Mesenchymal stem cell (in vitro differentiated cells and primary cell): ENCODE results near the gene DNAI2. TPM values are rescaled to one million over a fixed set of nuclear protein-coding genes. Genes with fewer than 3 reads are reported as not detected.

Experiments used
- DNase-seq: peaks from one replicate; pipeline ENCODE4 v3.0.0-alpha.2; 2013
- H2AFZ ChIP-seq: one replicate; pipeline ENCODE4 v1.6.1; 2013; ENCODE audit warnings: low read depth, mild to moderate bottlenecking, control low read depth, inconsistent platforms, low read length, moderate library complexity
- H2AK5ac ChIP-seq: 2 replicates; pipeline ENCODE4 v1.6.1; 2013; ENCODE audit warnings: low read length, moderate library complexity, mild to moderate bottlenecking, inconsistent platforms; ENCODE audit not compliant: severe bottlenecking
- H2BK120ac ChIP-seq: one replicate; pipeline ENCODE4 v1.6.1; 2013; ENCODE audit warnings: low read depth, mild to moderate bottlenecking, inconsistent platforms, low read length, moderate library complexity
- H2BK12ac ChIP-seq, 2 experiments: one replicate each; pipeline ENCODE4 v1.6.1; 2013; ENCODE audit warnings: inconsistent platforms in 2 of 2, low read length in 2 of 2, mild to moderate bottlenecking in 2 of 2, moderate library complexity in 2 of 2, control low read depth in 1 of 2
- H2BK15ac ChIP-seq: one replicate; pipeline ENCODE4 v1.6.1; 2013; ENCODE audit warnings: mild to moderate bottlenecking, low read depth, inconsistent platforms; ENCODE audit not compliant: poor library complexity, severe bottlenecking
- H2BK5ac ChIP-seq: 2 replicates; pipeline ENCODE4 v1.6.1; 2013; ENCODE audit warnings: low read depth, mild to moderate bottlenecking, low read length, control low read depth, inconsistent platforms; ENCODE audit not compliant: poor library complexity, severe bottlenecking
- H3K14ac ChIP-seq, 2 experiments: one replicate each; pipeline ENCODE4 v1.6.1; 2013; ENCODE audit warnings: inconsistent platforms in 2 of 2, low read length in 2 of 2, control low read depth in 1 of 2, mild to moderate bottlenecking in 1 of 2, moderate library complexity in 1 of 2
- H3K18ac ChIP-seq, 2 experiments: one replicate each; pipeline ENCODE4 v1.6.1; 2013; ENCODE audit warnings: inconsistent platforms in 2 of 2, low read length in 2 of 2, control low read depth in 1 of 2, low read depth in 1 of 2, mild to moderate bottlenecking in 1 of 2
- H3K23ac ChIP-seq, 2 experiments: one replicate each; pipeline ENCODE4 v1.6.1; 2013; ENCODE audit warnings: inconsistent platforms in 2 of 2, low read length in 2 of 2, mild to moderate bottlenecking in 2 of 2, moderate library complexity in 2 of 2, control low read depth in 1 of 2
- H3K27ac ChIP-seq: 2 replicates; pipeline ENCODE4 v1.5.1; 2013; ENCODE audit warnings: mild to moderate bottlenecking, moderate library complexity, low read length, control low read depth, inconsistent platforms; ENCODE audit not compliant: poor library complexity, severe bottlenecking
- H3K27me3 ChIP-seq, 2 experiments: 2 replicates each; pipeline versions ENCODE4 v1.6.1 to v1.7.0; 2013; ENCODE audit warnings: low read length in 2 of 2, mild to moderate bottlenecking in 2 of 2, moderate library complexity in 2 of 2, control low read depth in 1 of 2, inconsistent platforms in 1 of 2; ENCODE audit not compliant: control insufficient read depth in 1 of 2, insufficient read depth in 1 of 2
- H3K36me3 ChIP-seq, 2 experiments: 2 replicates each; pipeline versions ENCODE4 v1.6.1 to v1.7.0; 2013; ENCODE audit warnings: low read length in 2 of 2, control low read depth in 1 of 2, inconsistent platforms in 1 of 2, low read depth in 1 of 2, mild to moderate bottlenecking in 1 of 2; ENCODE audit not compliant: insufficient read depth in 2 of 2, control insufficient read depth in 1 of 2
- H3K4ac ChIP-seq, 2 experiments: one replicate each; pipeline ENCODE4 v1.6.1; 2013; ENCODE audit warnings: inconsistent platforms in 2 of 2, low read length in 2 of 2, mild to moderate bottlenecking in 2 of 2, moderate library complexity in 2 of 2, control low read depth in 1 of 2, low read depth in 1 of 2
- H3K4me1 ChIP-seq: 2 replicates; pipeline ENCODE4 v1.6.1; 2013; ENCODE audit warnings: low read depth, low read length, control low read depth; ENCODE audit not compliant: control insufficient read depth, insufficient read depth
- H3K4me2 ChIP-seq: 2 replicates; pipeline ENCODE4 v1.6.1; 2013; ENCODE audit warnings: low read length, mild to moderate bottlenecking, inconsistent platforms; ENCODE audit not compliant: poor library complexity, severe bottlenecking
- H3K4me3 ChIP-seq, 2 experiments: 2 replicates each; pipeline versions ENCODE4 v1.5.1 to v1.7.0; 2013; ENCODE audit warnings: low read length in 2 of 2, mild to moderate bottlenecking in 2 of 2, control low read depth in 1 of 2, low read depth in 1 of 2; ENCODE audit not compliant: insufficient read depth in 1 of 2
- H3K79me1 ChIP-seq: replicated peaks from 2 replicates; pipeline ENCODE4 v1.6.1; 2013; ENCODE audit warnings: mild to moderate bottlenecking, control low read depth, low read length, inconsistent platforms; ENCODE audit not compliant: poor library complexity, severe bottlenecking
- H3K9ac ChIP-seq: 2 replicates; pipeline ENCODE4 v1.7.0; 2013; ENCODE audit warnings: mild to moderate bottlenecking, low read length, moderate library complexity
- H3K9me3 ChIP-seq: 2 replicates; pipeline ENCODE4 v1.7.0; 2013; ENCODE audit warnings: mild to moderate bottlenecking, low read length; ENCODE audit not compliant: control insufficient read depth
- H4K8ac ChIP-seq: one replicate; pipeline ENCODE4 v1.6.1; 2013; ENCODE audit warnings: inconsistent platforms, mild to moderate bottlenecking, low read length, moderate library complexity
- H4K91ac ChIP-seq: one replicate; pipeline ENCODE4 v1.6.1; 2013; ENCODE audit warnings: mild to moderate bottlenecking, low read length, inconsistent platforms
- WGBS: methylation state at CpG from one replicate; pipeline ENCODE4 v1.1.7; 2013; ENCODE audit warnings: mixed read lengths; 5-methylcytosine and 5-hydroxymethylcytosine counted together
- polyA plus RNA-seq, 2 experiments: library from polyadenylated mRNA; stranded (reverse); fragments of 200-250 nt; gene quantifications; one replicate each; pipeline ENCODE4 v1.2.3, GENCODE V29; 2013

DNAI2 gene
- polyA plus RNA-seq (2013, experiment 1 of 2): not detected
- not detected for polyA plus RNA-seq (2013, experiment 2 of 2)

DNA sequence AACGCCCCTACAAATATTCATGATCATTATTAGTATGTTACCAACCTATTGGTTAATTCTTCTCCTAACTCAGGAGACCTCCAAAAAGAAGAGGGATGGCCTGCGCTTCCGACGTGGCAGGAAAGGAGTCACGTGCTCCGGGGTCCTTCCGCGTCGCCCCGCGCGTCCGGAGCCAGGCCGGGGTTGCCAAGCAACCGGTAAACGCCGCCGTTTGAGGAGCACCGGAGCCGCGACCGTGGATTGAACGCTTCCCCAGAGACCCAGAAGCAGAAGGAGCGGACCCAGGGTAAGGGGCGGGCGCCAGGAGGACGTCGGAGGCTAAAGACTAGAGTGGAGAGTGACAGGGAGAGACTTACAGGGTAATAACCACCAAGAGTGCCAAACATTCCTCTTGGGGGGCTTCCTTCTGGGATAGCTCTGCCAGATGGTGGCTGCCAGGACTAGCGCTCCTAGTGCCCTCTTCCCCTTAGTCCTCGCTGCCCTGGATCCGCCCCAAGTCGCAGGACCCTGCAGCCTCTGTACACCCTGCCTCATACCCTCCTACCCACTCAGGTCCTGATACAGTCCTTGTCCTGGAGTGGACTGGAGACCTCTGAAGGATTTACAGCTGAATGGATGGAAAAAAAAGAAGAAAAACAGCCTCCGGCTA, at the start of gene DNAI2:
Gene DNAI2 (plus strand): TSS at position 175 of the 649 bp plus-strand sequence. CDS start 7,584 bp downstream, outside the sequence.
- Histone ChIP-seq H2BK12ac (no peak within 1 kb of the TSS), H2BK15ac (no peak within 1 kb of the TSS), H3K4me1 (peaks cover 2% of the 10 kb centered on the region), H3K4me2 (no peak within 1 kb of the TSS), H2BK120ac (no peak within 1 kb of the TSS), H3K9me3 (no peaks in the 10 kb centered on the region), H3K4me3 (no peak within 1 kb of the TSS), H4K8ac (no peak within 1 kb of the TSS), H3K36me3 (no peaks in the 10 kb centered on the region), H3K18ac (no peak within 1 kb of the TSS), H3K27ac (no peak within 1 kb of the TSS), H3K27me3 (peaks cover 40 to 60% of the 10 kb centered on the region in 2 experiments), H2AK5ac (no peak within 1 kb of the TSS), H2BK5ac (no peak within 1 kb of the TSS), H4K91ac (no peak within 1 kb of the TSS), H3K14ac (no peak within 1 kb of the TSS), H3K23ac (peak within 1 kb of the TSS in 1 of 2 experiments; percentile 42), H3K4ac (no peak within 1 kb of the TSS), H3K9ac (no peak within 1 kb of the TSS), H2AFZ (no peak within 1 kb of the TSS), H3K79me1 (no peaks in the 10 kb centered on the region)
- no peak for DNase-seq
- 11% methylated on average over 27 of the region's 33 CpGs for WGBS

DNA sequence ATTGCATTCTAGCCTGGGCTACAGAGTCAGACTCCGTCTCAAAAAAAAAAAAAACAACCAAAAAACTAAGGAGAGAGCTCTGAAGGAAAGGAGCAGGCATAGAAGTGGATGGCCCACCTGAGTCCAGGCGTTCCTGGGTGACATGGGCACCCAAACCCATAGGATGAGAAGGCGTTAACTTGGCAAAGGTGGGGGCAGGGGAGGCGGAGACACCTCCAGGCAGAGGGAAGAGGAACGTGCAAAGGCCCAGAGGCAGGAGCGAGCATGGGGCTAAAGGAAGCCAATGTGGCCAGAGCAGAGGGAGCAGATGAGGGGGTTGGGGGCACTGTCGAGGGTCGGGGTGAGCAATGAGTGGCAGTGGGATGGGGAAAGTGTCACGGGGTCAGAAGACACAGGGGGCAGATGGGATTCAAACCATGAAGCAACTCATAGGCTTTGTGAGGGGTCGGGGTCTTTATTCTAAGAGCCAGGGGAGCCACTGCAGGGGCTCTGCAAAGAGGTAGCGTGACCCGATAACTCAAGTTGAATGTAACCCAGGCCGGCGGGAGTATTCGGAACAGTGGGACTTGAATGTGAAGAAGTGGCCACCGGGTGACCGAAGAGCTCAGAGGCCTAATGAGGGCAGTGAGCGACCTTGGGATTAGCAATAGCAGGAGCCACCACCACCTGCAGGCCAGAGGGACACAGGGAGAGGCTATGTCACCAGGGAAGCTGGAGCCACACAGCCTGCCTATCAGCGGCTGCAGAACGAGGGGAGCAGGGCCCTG, 48.9 kb upstream of the DNAI2 start:
- Histone ChIP-seq H3K9me3 (no peaks in the 10 kb centered on the region), H3K18ac (no peak overlapping the region), H2BK5ac (no peak overlapping the region), H3K79me1 (no peaks in the 10 kb centered on the region), H3K4me1 (no peaks in the 10 kb centered on the region), H2BK12ac (no peak overlapping the region), H2AFZ (no peak overlapping the region), H4K8ac (no peak overlapping the region), H3K9ac (no peak overlapping the region), H2BK15ac (no peak overlapping the region), H3K27me3 (peaks cover 5 to 22% of the 10 kb centered on the region in 2 experiments), H3K23ac (no peak overlapping the region), H2AK5ac (no peak overlapping the region), H4K91ac (no peak overlapping the region), H3K14ac (no peak overlapping the region), H3K4me2 (no peak overlapping the region), H3K27ac (no peak overlapping the region), H2BK120ac (no peak overlapping the region), H3K4ac (no peak overlapping the region), H3K36me3 (no peaks in the 10 kb centered on the region), H3K4me3 (no peak overlapping the region)
- WGBS: 94% methylated on average over 19 of the region's 20 CpGs
- DNase-seq: no peak

- H4K91ac ChIP-seq: no peak overlapping the region
- no peaks in the 10 kb centered on the region for H3K36me3 ChIP-seq
- H4K8ac ChIP-seq: no peak overlapping the region
- no peak overlapping the region for H3K18ac ChIP-seq
- H3K23ac ChIP-seq: no peak overlapping the region
- no peak overlapping the region for H3K9ac ChIP-seq
- no peak overlapping the region for H3K14ac ChIP-seq
- H3K4me1 ChIP-seq: no peaks in the 10 kb centered on the region
- H3K27ac ChIP-seq: no peak overlapping the region
- H2AK5ac ChIP-seq: no peak overlapping the region
- no peak overlapping the region for H2AFZ ChIP-seq
- no peak overlapping the region for H2BK120ac ChIP-seq
- no peak overlapping the region for H3K4me3 ChIP-seq
- H3K9me3 ChIP-seq: no peaks in the 10 kb centered on the region
- no peak overlapping the region for H3K4me2 ChIP-seq
- no peak overlapping the region for H2BK5ac ChIP-seq
- no peaks in the 10 kb centered on the region for H3K79me1 ChIP-seq
- H3K4ac ChIP-seq: no peak overlapping the region
- peaks cover 5 to 25% of the 10 kb centered on the region in 2 experiments for H3K27me3 ChIP-seq
- WGBS: 76% methylated on average over 6 of the region's 6 CpGs
- DNase-seq: no peak
- H2BK12ac ChIP-seq: no peak overlapping the region
- no peak overlapping the region for H2BK15ac ChIP-seq
Observed at GRCh38 chr17:74226252-74226651, 47.8 kb upstream of the DNAI2 start.

GRCh38 chr17:74227271-74228080, 46.6 kb upstream of the DNAI2 start:
- H3K79me1 ChIP-seq: no peaks in the 10 kb centered on the region
- H2BK15ac ChIP-seq: no peak overlapping the region
- no peak overlapping the region for H3K4ac ChIP-seq
- no peak for DNase-seq
- no peak overlapping the region for H2BK12ac ChIP-seq
- H3K27me3 ChIP-seq: peaks cover 5 to 22% of the 10 kb centered on the region in 2 experiments
- H3K4me2 ChIP-seq: no peak overlapping the region
- H3K4me3 ChIP-seq: no peak overlapping the region
- no peak overlapping the region for H3K23ac ChIP-seq
- H3K4me1 ChIP-seq: no peaks in the 10 kb centered on the region
- H3K14ac ChIP-seq: no peak overlapping the region
- H3K9ac ChIP-seq: no peak overlapping the region
- no peaks in the 10 kb centered on the region for H3K9me3 ChIP-seq
- no peaks in the 10 kb centered on the region for H3K36me3 ChIP-seq
- no peak overlapping the region for H2BK5ac ChIP-seq
- H2AFZ ChIP-seq: no peak overlapping the region
- WGBS: 85% methylated on average over 10 of the region's 10 CpGs
- H4K8ac ChIP-seq: no peak overlapping the region
- no peak overlapping the region for H2BK120ac ChIP-seq
- no peak overlapping the region for H3K18ac ChIP-seq
- no peak overlapping the region for H3K27ac ChIP-seq
- H2AK5ac ChIP-seq: no peak overlapping the region
- no peak overlapping the region for H4K91ac ChIP-seq
